HepG2 (cell line): ENCODE data around the gene BIRC6. TPM values are rescaled to one million over a fixed set of nuclear protein-coding genes. Genes with fewer than 3 reads are reported as not detected.
"Not testable (repeated sequence)": the region's sequence is repeated elsewhere in the genome, so short reads cannot be mapped to it uniquely, and the experiment has no call there.

ENCODE experiments used
- ARID4A ChIP-seq: sonication (generic); formaldehyde crosslinking; IDR thresholded peaks from 2 replicates; pipeline ENCODE4 v1.5.0; 2020; ENCODE audit warnings: mild to moderate bottlenecking, missing genetic modification reagents, borderline replicate concordance
- BHLHE40 ChIP-seq: IDR thresholded peaks from 2 replicates; pipeline ENCODE4 v1.6.1; 2011; ENCODE audit warnings: low read length, improper control_type of control experiment
- CEBPB ChIP-seq: IDR thresholded peaks from 2 replicates; pipeline ENCODE4 v1.6.1; 2011; ENCODE audit warnings: low read depth, low read length, improper control_type of control experiment, borderline replicate concordance
- ERF ChIP-seq: IDR thresholded peaks from 2 replicates; pipeline ENCODE4 v1.6.1; 2018; ENCODE audit warnings: missing biosample characterization, missing genetic modification reagents
- GABPA ChIP-seq, 2 experiments: IDR thresholded peaks; 2 replicates each; pipeline ENCODE4 v1.6.1; 2011 to 2016; ENCODE audit warnings: low read depth in 2 of 2, low read length in 1 of 2, missing biosample characterization in 1 of 2, missing genetic modification characterization in 1 of 2
- HMG20A ChIP-seq: IDR thresholded peaks from 2 replicates; pipeline ENCODE4 v1.6.1; 2016; ENCODE audit warnings: borderline replicate concordance
- KAT7 ChIP-seq: IDR thresholded peaks from 2 replicates; pipeline ENCODE4 v1.6.1; 2018; ENCODE audit warnings: borderline replicate concordance, missing compliant biosample characterization
- LCORL ChIP-seq, 2 experiments: fragments of 450-650 bp in 1 of 2; sonication (generic) in 1 of 2; formaldehyde crosslinking in 1 of 2; IDR thresholded peaks; 2 replicates each; pipeline versions ENCODE4 v1.5.0 to v1.6.1; 2017 to 2020; ENCODE audit warnings: antibody characterized with exemption in 1 of 2, missing genetic modification reagents in 1 of 2
- MED13 ChIP-seq: sonication (generic); formaldehyde crosslinking; IDR thresholded peaks from 2 replicates; pipeline ENCODE4 v1.5.0; 2020; ENCODE audit warnings: missing genetic modification reagents
- MIXL1 ChIP-seq: IDR thresholded peaks from 2 replicates; pipeline ENCODE4 v1.6.1; 2016
- NR2F2 ChIP-seq: IDR thresholded peaks from 2 replicates; pipeline ENCODE4 v1.6.1; 2012; ENCODE audit warnings: low read depth, inconsistent platforms, borderline replicate concordance
- SIX4 ChIP-seq: sonication (generic); formaldehyde crosslinking; IDR thresholded peaks from 2 replicates; pipeline ENCODE4 v1.4.0; 2020; ENCODE audit warnings: missing genetic modification reagents
- SMC3 ChIP-seq: IDR thresholded peaks from 2 replicates; pipeline ENCODE4 v1.6.1; 2011; ENCODE audit warnings: low read length, improper control_type of control experiment
- TEAD3 ChIP-seq: optimal IDR thresholded peaks from 2 replicates; pipeline ENCODE3; 2016; ENCODE audit warnings: borderline replicate concordance
- ZMYM3 ChIP-seq: sonication (generic); formaldehyde crosslinking; IDR thresholded peaks from 2 replicates; pipeline ENCODE4 v1.5.1; 2020; ENCODE audit warnings: mild to moderate bottlenecking, missing genetic modification reagents
- ZNF687 ChIP-seq: sonication (generic); formaldehyde crosslinking; IDR thresholded peaks from 2 replicates; pipeline ENCODE4 v1.5.1; 2020; ENCODE audit warnings: mild to moderate bottlenecking, missing genetic modification reagents, moderate library complexity
- ZNF691 ChIP-seq: sonication (generic); formaldehyde crosslinking; IDR thresholded peaks from 2 replicates; pipeline ENCODE4 v1.4.0; 2020; ENCODE audit warnings: missing genetic modification reagents, low read depth, mild to moderate bottlenecking, borderline replicate concordance
- ZNF792 ChIP-seq: IDR thresholded peaks from 2 replicates; pipeline ENCODE4 v1.6.1; 2016
- polyA plus RNA-seq, 8 experiments: library from polyadenylated mRNA; depleted of rRNA in 3 of 8; stranded (reverse) in 7 of 8; unstranded in 1 of 8; fragments of >200 nt; fragmentation: Illumina TruSeq in 4 of 8; extraction: Trizol in 4 of 8; gene quantifications; 2 replicates each; pipeline versions ENCODE4 v1.2.1 to v1.2.3, GENCODE V29; 2011 to 2016; ENCODE audit warnings: low read depth in 4 of 8, missing spikeins in 1 of 8, mixed read lengths in 1 of 8; ENCODE audit not compliant: insufficient read depth in 1 of 8
- total RNA-seq, 5 experiments: library from RNA; depleted of rRNA; stranded (reverse); fragments of >200 nt; fragmentation: Illumina TruSeq; extraction: Trizol; gene quantifications; 2 replicates each; pipeline ENCODE4 v1.2.3, GENCODE V29; 2016; ENCODE audit warnings: low read depth in 1 of 5

Gene BIRC6
- total and polyA plus RNA-seq, 2 of the 13 experiments (the other 11 are each of a cell fraction or from before 2014, with no cell fraction given) = 65.6 to 120 TPM

GRCh38 chr2:32329180-32329980, 27.4 kb upstream of the BIRC6 start (continued):
- TF ChIP-seq TEAD3 = peak; percentile 53
- peak; percentile 34; the same call in 1 of the 2 replicates for TF ChIP-seq ZMYM3 (CRISPR knock-in tag)
- TF ChIP-seq GABPA (IDR thresholded peaks at IDR 0.05; ENCODE audit: low read depth, low read length) = not testable (repeated sequence)
- TF ChIP-seq GABPA (CRISPR knock-in tag; IDR thresholded peaks at IDR 0.05; ENCODE audit: low read depth) = peak; percentile 72
- TF ChIP-seq MIXL1 (CRISPR knock-in tag) = peak; percentile 88
- peak; percentile 80 for TF ChIP-seq ERF
- peak; percentile 94; the same call in 1 of the 2 replicates for TF ChIP-seq HMG20A (CRISPR knock-in tag)
- peak; percentile 67; the same call in 1 of the 2 replicates for TF ChIP-seq ARID4A (CRISPR knock-in tag)
- peak; percentile 59 for TF ChIP-seq ZNF687 (CRISPR knock-in tag)
- TF ChIP-seq ZNF792 (CRISPR knock-in tag) = peak; percentile 49; the same call in 1 of the 2 replicates
- 0 out of 2 replicates have a peak, but pooled peaks have one; percentile 48 for TF ChIP-seq MED13 (CRISPR knock-in tag)
- TF ChIP-seq NR2F2 = peak; percentile 89
- TF ChIP-seq CEBPB = peak; percentile 87
- 0 out of 2 replicates have a peak, but pooled peaks have one; percentile 12 for TF ChIP-seq SMC3
- peak; percentile 51; the same call in 1 of the 2 replicates for TF ChIP-seq KAT7 (CRISPR knock-in tag)
- TF ChIP-seq LCORL (IDR thresholded peaks at IDR 0.05) = peak; percentile 95
- TF ChIP-seq LCORL (CRISPR knock-in tag; IDR thresholded peaks at IDR 0.05) = peak; percentile 90
- TF ChIP-seq SIX4 (CRISPR knock-in tag) = 0 out of 2 replicates have a peak, but pooled peaks have one; percentile 34
- peak; percentile 62; the same call in 1 of the 2 replicates for TF ChIP-seq ZNF691
- TF ChIP-seq BHLHE40 = peak; percentile 69
